Upper lobe of right lung (tissue), 1 donor: ENCODE data around the gene IL1RL1. TPM values are rescaled to one million over a fixed set of nuclear protein-coding genes. Genes with fewer than 3 reads are reported as not detected.

Experiments used
- ATAC-seq: fragments of 200-7000 bp; cut with Tn5 transposase; one replicate; pipeline ENCODE4 v1.9.1; 2020; ENCODE audit warnings: mild to moderate bottlenecking, moderate library complexity
- DNase-seq: peaks from one replicate; pipeline ENCODE4 v3.0.0-alpha.2; 2020
- H3K27ac ChIP-seq: fragments of 200-600 bp; one replicate; pipeline ENCODE4 v1.8.0; 2022
- H3K27me3 ChIP-seq: fragments of 200-600 bp; one replicate; pipeline ENCODE4 v1.8.0; 2022; ENCODE audit warnings: mild to moderate bottlenecking
- H3K36me3 ChIP-seq: fragments of 200-600 bp; one replicate; pipeline ENCODE4 v1.8.0; 2022
- H3K4me1 ChIP-seq: fragments of 200-600 bp; one replicate; pipeline ENCODE4 v1.8.0; 2022
- H3K4me3 ChIP-seq: fragments of 200-600 bp; one replicate; pipeline ENCODE4 v1.8.0; 2022; ENCODE audit warnings: mild to moderate bottlenecking
- H3K9me3 ChIP-seq: fragments of 200-600 bp; one replicate; pipeline ENCODE4 v1.8.0; 2022
- CTCF ChIP-seq: fragments of 200-600 bp; IDR thresholded peaks from one replicate; pipeline ENCODE4 v1.8.0; 2022; ENCODE audit warnings: antibody characterized with exemption
- intact Hi-C: fragments of 100-400 bp; cut with DNase I; formaldehyde crosslinking; loops from one replicate; pipeline ENCODE4 v1.11.0; 2022
- total RNA-seq: library from RNA; stranded (reverse); fragmentation: NEBNext Ultra II Directional; extraction: Animal tissue kit (Norgen Biotek cat#: 25700); gene quantifications from one replicate; pipeline ENCODE4 v1.2.1, GENCODE V29; 2021
- donor health status: DM: no; HTN: yes; CAD: no; lungs with severe emphysema.

The IL1RL1 gene
- total RNA-seq, 1 donor from 2014 or later: 46.5 TPM

GRCh38 chr2:102294802-102295489, 16.4 kb upstream of the IL1RL1 start:
- TF ChIP-seq CTCF: no peak
- Histone ChIP-seq H3K9me3 (no peaks in the 10 kb centered on the region), H3K4me3 (no peak overlapping the region), H3K36me3 (no peaks in the 10 kb centered on the region), H3K27me3 (no peaks in the 10 kb centered on the region), H3K4me1 (no peaks in the 10 kb centered on the region), H3K27ac (no peak overlapping the region)
- DNase-seq: no peak
- ATAC-seq: no peak
- intact Hi-C loops: no loop called here

DNA sequence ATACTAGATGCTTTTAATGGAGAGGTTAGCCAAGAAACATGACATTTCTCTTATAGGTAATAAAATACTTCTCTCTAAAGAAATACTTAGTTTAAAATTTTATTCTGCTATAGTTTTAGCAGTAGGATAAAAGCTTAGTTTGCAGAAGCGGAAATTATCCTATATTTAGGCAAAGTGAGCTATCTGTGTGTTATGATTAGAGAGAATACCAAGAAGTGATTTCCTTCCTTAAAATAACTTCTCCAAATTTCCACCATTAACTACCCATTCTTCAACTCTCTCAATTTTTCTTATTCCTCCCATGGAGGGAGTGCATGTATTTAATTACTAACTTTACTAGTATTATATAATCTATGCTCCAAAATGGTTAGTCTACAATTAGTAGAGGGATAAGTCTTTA, 15.8 kb upstream of the IL1RL1 start:
- intact Hi-C loops: no loop called here
- Histone ChIP-seq H3K27me3 (no peaks in the 10 kb centered on the region), H3K4me1 (no peaks in the 10 kb centered on the region), H3K27ac (no peak overlapping the region), H3K9me3 (no peaks in the 10 kb centered on the region), H3K36me3 (no peaks in the 10 kb centered on the region), H3K4me3 (no peak overlapping the region)
- TF ChIP-seq CTCF: no peak
- no peak for DNase-seq
- ATAC-seq: peak; percentile 34

DNA sequence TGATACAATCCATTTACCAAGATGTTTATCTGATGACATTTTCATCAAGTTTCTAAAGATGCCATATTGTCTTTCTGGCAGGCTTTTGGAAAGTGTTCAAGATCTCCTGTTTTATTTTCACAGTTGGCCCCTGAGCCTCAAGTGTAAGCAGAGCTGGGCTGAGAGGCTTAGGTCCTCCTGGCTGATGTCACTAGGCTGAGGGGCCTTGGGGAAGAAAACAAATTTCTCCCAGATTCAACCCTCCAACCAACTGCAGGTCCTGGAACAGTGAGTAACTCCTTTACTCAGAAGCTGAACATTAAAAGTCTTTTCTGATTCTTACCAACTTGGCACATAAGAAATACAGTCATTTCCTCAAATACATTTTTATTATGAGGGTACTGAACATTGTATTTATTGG, 14.9 kb upstream of the IL1RL1 start:
- Histone ChIP-seq H3K27me3 (no peaks in the 10 kb centered on the region), H3K27ac (no peak overlapping the region), H3K36me3 (no peaks in the 10 kb centered on the region), H3K4me3 (no peak overlapping the region), H3K9me3 (no peaks in the 10 kb centered on the region), H3K4me1 (no peaks in the 10 kb centered on the region)
- DNase-seq: no peak
- no peak for ATAC-seq
- intact Hi-C loops: no loop called here
- TF ChIP-seq CTCF: no peak

DNA sequence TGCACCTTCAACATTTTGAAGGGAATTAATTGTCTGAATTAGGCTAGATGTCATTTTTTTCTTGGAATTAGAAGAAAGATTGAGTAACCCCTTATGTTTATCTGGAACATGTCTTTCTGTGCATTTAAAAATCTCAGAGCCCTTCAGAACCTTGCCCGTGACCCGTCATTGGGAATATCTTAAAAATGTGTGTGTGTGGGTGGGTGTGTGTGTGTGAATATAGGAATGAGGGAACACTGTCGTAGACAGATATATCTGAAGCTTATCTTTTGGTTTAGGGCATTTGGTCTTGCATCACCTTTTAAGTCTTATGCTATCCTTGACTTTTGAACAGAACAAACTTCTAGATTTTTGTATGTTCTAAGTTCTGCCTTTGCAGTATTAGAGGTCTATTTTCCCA, 13.5 kb upstream of the IL1RL1 start:
- intact Hi-C loops: no loop called here
- no peaks in the 10 kb centered on the region for H3K27me3 ChIP-seq
- no peaks in the 10 kb centered on the region for H3K9me3 ChIP-seq
- H3K4me3 ChIP-seq: no peak overlapping the region
- DNase-seq: no peak
- no peak for TF ChIP-seq CTCF
- H3K27ac ChIP-seq: no peak overlapping the region
- no peak for ATAC-seq
- H3K4me1 ChIP-seq: no peaks in the 10 kb centered on the region
- H3K36me3 ChIP-seq: no peaks in the 10 kb centered on the region

GRCh38 chr2:102301867-102302362, 9.4 kb upstream of the IL1RL1 start:
- H3K9me3 ChIP-seq: no peaks in the 10 kb centered on the region
- peak; percentile 87 for ATAC-seq
- TF ChIP-seq CTCF: peak; percentile 29
- peaks cover 3% of the 10 kb centered on the region for H3K27me3 ChIP-seq
- intact Hi-C loops: no loop called here
- H3K4me1 ChIP-seq: no peaks in the 10 kb centered on the region
- H3K27ac ChIP-seq: no peak overlapping the region
- H3K36me3 ChIP-seq: no peaks in the 10 kb centered on the region
- DNase-seq: no peak
- no peak overlapping the region for H3K4me3 ChIP-seq
